Measurements from ENCODE around the gene KDM4F.

- TF ChIP-seq CTCF (IDR thresholded peaks at IDR 0.05) (no peak), POLR2AphosphoS5 (IDR thresholded peaks at IDR 0.05) (peak; percentile 67 to 91 (median 86))
These were observed 19.3 kb downstream of the KDM4F start for GRCh38 chr11:95068549-95068948.
